RWPE1 (cell line): ENCODE results near the gene HOMER1.
A peak's percentile ranks its signal among the peaks of the same experiment; 100 is the strongest.
"Not testable (repeated sequence)": the region's sequence is repeated elsewhere in the genome, so short reads cannot be mapped to it uniquely, and the experiment has no call there.

Experiments
- CTCF ChIA-PET: fragments of 350-600 bp; sonication (Branson Sonifier 250); formaldehyde crosslinking; extraction: SDS; loops from one replicate; lab custom pipeline; 2021; lab: Yijun Ruan, JAX
- POLR2A ChIA-PET: fragments of 400-600 bp; formaldehyde crosslinking; extraction: SDS; loops from one replicate; lab custom pipeline; 2020; ENCODE audit warnings: antibody characterized with exemption; ENCODE audit not compliant: low non-redundant PET; lab: Yijun Ruan, JAX
- DNase-seq: peaks from one replicate; pipeline ENCODE4 v3.0.0; 2012; ENCODE audit warnings: low spot score
- H3K27ac ChIP-seq: fragments of 450-650 bp; 2 replicates; pipeline ENCODE4 v1.5.1; 2017
- CTCF ChIP-seq: fragments of 450-650 bp; conservative IDR thresholded peaks from 2 replicates; pipeline ENCODE4 v1.5.1; 2017; ENCODE audit warnings: low read depth, mild to moderate bottlenecking

HOMER1 gene

GRCh38 chr5:79521156-79521555 is 7.2 kb upstream of the HOMER1 start:
- ChIA-PET CTCF (interaction anchor here (0.6 to 0.9 kb wide), 2 partner anchors 10 to 1244 kb away, joined by 3 read pairs; no protein-coding TSS in a partner anchor), POLR2A (no interaction called here)
- no peak for TF ChIP-seq CTCF
- no peak overlapping the region for H3K27ac ChIP-seq
- no peak for DNase-seq

GRCh38 chr5:79518718-79519117 is 4.8 kb upstream of the HOMER1 start:
- no peak for TF ChIP-seq CTCF
- H3K27ac ChIP-seq: no peak overlapping the region
- ChIA-PET CTCF (no interaction called here), POLR2A (no interaction called here)
- no peak for DNase-seq

- CTCF ChIA-PET: interaction anchor here (0.7 kb wide), 1 partner anchor 85 kb away, joined by 3 read pairs; no protein-coding TSS in a partner anchor
- POLR2A ChIA-PET: no interaction called here
- H3K27ac ChIP-seq: no peak overlapping the region
- no peak for TF ChIP-seq CTCF
- DNase-seq: no peak
Observed at GRCh38 chr5:79517601-79518000, 3.7 kb upstream of the HOMER1 start.

GRCh38 chr5:79516986-79517385 is 3.1 kb upstream of the HOMER1 start:
- TF ChIP-seq CTCF: no peak
- no peak for DNase-seq
- no peak overlapping the region for H3K27ac ChIP-seq
- POLR2A ChIA-PET: interaction anchor here (0.6 kb wide), 1 partner anchor 132 kb away, joined by 3 read pairs; no protein-coding TSS in a partner anchor
- CTCF ChIA-PET: interaction anchor here (0.7 kb wide), 1 partner anchor 84 kb away, joined by 3 read pairs; no protein-coding TSS in a partner anchor

GRCh38 chr5:79516331-79516730 is 2.4 kb upstream of the HOMER1 start:
- CTCF ChIA-PET, H3K27ac ChIP-seq, DNase-seq: not testable (repeated sequence)
- POLR2A ChIA-PET: interaction anchor here (0.6 kb wide), 1 partner anchor 133 kb away, joined by 3 read pairs; no protein-coding TSS in a partner anchor

DNA sequence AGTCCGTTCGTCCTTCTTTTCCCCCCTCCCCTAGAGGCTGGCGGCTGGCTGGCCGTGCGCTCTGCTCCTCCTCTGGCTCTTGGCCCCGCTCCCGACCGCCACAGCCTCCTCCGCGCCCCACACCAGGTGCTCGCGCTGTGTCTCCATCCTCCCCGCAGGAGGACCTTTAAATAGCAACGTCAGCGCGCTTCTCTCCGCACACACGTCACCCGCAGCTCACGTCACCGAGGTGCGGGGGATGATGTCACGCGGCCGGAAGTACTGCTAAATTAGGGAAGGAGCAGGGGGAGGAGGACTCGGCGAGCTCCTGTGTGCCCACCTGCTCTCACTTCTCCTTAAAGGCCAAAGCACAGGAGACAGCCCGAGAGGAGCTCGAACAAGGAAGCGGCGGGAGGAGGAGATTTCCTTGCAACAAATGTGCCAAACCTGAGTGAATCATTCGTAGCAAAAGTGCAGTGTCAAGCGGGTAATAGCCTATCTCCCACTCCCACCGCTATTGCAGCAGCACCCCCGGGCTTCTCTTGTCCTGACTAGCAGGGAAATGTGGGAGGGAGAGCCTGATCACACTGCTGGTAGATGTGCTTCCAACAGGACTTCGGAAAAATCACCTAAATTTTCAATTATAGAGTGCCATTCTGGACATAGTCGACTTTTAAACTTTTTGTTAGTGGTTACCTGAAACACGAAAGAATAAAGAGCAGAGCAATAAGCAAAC is 614 bp upstream of the HOMER1 start:
- peak overlapping the region; percentile 96 for H3K27ac ChIP-seq
- CTCF ChIA-PET: interaction anchor here (0.6 kb wide), 1 partner anchor 27 kb away, joined by 4 read pairs; no protein-coding TSS in a partner anchor
- no peak for TF ChIP-seq CTCF
- POLR2A ChIA-PET: interaction anchor here (0.7 kb wide), 1 partner anchor 15 kb away, joined by 3 read pairs; no protein-coding TSS in a partner anchor
- DNase-seq: peak; percentile 98

GRCh38 chr5:79513308-79513703 is 628 bp downstream of the HOMER1 start:
- DNase-seq: peak; percentile 32
- no peak for TF ChIP-seq CTCF
- ChIA-PET POLR2A (interaction anchor here (0.7 kb wide), 1 partner anchor 767 kb away, joined by 3 read pairs; no protein-coding TSS in a partner anchor), CTCF (interaction anchor here (0.6 to 1.2 kb wide), 3 partner anchors 51 to 492 kb away, joined by 4 to 6 read pairs (median 4); no protein-coding TSS in a partner anchor)
- H3K27ac ChIP-seq: peak overlapping the region; percentile 96
